KMS-11 (cell line): ENCODE data around the gene CHAMP1.
"Not testable (repeated sequence)": the region's sequence is repeated elsewhere in the genome, so short reads cannot be mapped to it uniquely, and the experiment has no call there.

Source experiments
- H2AFZ ChIP-seq: fragments of 200-600 bp; sonication (generic); 2 replicates; pipeline ENCODE4 v1.6.1; 2016; ENCODE audit warnings: antibody characterized with exemption, mixed run types, low read depth
- H3K27ac ChIP-seq: fragments of 200-600 bp; sonication (generic); 2 replicates; pipeline ENCODE4 v1.6.1; 2016; ENCODE audit warnings: mild to moderate bottlenecking, mixed run types
- H3K27me3 ChIP-seq: fragments of 200-600 bp; sonication (generic); 2 replicates; pipeline ENCODE4 v1.6.1; 2017; ENCODE audit warnings: mild to moderate bottlenecking, low read depth, mixed run types, moderate library complexity; ENCODE audit not compliant: insufficient read depth
- H3K36me3 ChIP-seq: fragments of 200-600 bp; sonication (generic); 2 replicates; pipeline ENCODE4 v1.6.1; 2017; ENCODE audit warnings: mild to moderate bottlenecking, mixed run types; ENCODE audit not compliant: insufficient read depth
- H3K4me1 ChIP-seq: fragments of 200-600 bp; sonication (generic); 2 replicates; pipeline ENCODE4 v1.6.1; 2016; ENCODE audit warnings: mild to moderate bottlenecking, low read depth, mixed run types; ENCODE audit not compliant: poor library complexity, severe bottlenecking
- H3K4me2 ChIP-seq: fragments of 200-600 bp; sonication (generic); 2 replicates; pipeline ENCODE4 v1.7.0; 2016; ENCODE audit warnings: mild to moderate bottlenecking, mixed run types
- H3K4me3 ChIP-seq: fragments of 200-600 bp; sonication (generic); IDR thresholded peaks from 2 replicates; pipeline ENCODE4 v1.6.1; 2017; ENCODE audit warnings: low read depth, low read length, mixed read lengths; ENCODE audit not compliant: insufficient read depth
- H3K79me2 ChIP-seq: fragments of 200-600 bp; sonication (generic); 2 replicates; pipeline ENCODE4 v1.6.1; 2016; ENCODE audit warnings: low read depth, mixed run types; ENCODE audit not compliant: insufficient read depth
- H3K9ac ChIP-seq: fragments of 200-600 bp; sonication (generic); 2 replicates; pipeline ENCODE4 v1.6.1; 2016; ENCODE audit warnings: mild to moderate bottlenecking, mixed run types
- H4K20me1 ChIP-seq: fragments of 200-600 bp; sonication (generic); 2 replicates; pipeline ENCODE4 v1.6.1; 2016; ENCODE audit warnings: mild to moderate bottlenecking, mixed run types; ENCODE audit not compliant: insufficient read depth
- TF ChIP-seq, protein P1 (sequence below): fragments of 200-600 bp; sonication (generic); conservative IDR thresholded peaks from 2 replicates; pipeline ENCODE4 v1.6.1; 2017; ENCODE audit warnings: low read depth, mild to moderate bottlenecking, antibody characterized with exemption, low read length, moderate library complexity, mixed read lengths

CHAMP1 gene

DNA sequence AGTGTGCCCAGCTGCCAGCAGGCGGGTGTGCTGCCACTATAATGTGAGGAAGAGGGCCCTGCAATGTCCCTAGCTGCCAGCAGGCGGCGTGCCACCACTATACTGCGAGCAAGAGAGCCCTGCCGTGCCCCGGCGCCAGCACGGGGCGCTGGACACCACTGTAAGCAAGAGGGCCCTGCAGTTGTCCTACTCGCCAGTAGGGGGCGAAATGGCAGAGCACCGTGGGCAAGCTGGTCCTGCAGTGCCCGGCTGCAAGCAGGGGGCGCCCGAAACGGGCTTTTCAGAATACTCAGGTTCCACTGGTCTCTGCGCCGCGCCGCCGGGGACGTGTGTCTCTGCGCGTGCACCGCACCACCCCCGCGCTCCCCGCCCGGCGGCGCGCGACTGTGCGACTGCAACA is 38.5 kb downstream of the CHAMP1 start:
- not testable (repeated sequence) for H3K4me2 ChIP-seq, H3K4me3 ChIP-seq, H3K27ac ChIP-seq, H3K79me2 ChIP-seq, H2AFZ ChIP-seq, H3K9ac ChIP-seq, H4K20me1 ChIP-seq, H3K27me3 ChIP-seq, H3K36me3 ChIP-seq
- peaks cover 25% of the 10 kb centered on the region for H3K4me1 ChIP-seq
- TF ChIP-seq, protein P1, sequence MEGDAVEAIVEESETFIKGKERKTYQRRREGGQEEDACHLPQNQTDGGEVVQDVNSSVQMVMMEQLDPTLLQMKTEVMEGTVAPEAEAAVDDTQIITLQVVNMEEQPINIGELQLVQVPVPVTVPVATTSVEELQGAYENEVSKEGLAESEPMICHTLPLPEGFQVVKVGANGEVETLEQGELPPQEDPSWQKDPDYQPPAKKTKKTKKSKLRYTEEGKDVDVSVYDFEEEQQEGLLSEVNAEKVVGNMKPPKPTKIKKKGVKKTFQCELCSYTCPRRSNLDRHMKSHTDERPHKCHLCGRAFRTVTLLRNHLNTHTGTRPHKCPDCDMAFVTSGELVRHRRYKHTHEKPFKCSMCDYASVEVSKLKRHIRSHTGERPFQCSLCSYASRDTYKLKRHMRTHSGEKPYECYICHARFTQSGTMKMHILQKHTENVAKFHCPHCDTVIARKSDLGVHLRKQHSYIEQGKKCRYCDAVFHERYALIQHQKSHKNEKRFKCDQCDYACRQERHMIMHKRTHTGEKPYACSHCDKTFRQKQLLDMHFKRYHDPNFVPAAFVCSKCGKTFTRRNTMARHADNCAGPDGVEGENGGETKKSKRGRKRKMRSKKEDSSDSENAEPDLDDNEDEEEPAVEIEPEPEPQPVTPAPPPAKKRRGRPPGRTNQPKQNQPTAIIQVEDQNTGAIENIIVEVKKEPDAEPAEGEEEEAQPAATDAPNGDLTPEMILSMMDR, result peak; percentile 53

GRCh38 chr13:114353382-114353781 is 39.1 kb downstream of the CHAMP1 start:
- H3K27me3 ChIP-seq, H2AFZ ChIP-seq, H3K27ac ChIP-seq, H3K79me2 ChIP-seq, H3K36me3 ChIP-seq, H3K4me2 ChIP-seq, H4K20me1 ChIP-seq, H3K4me3 ChIP-seq, H3K9ac ChIP-seq: not testable (repeated sequence)
- H3K4me1 ChIP-seq, result peaks cover 25% of the 10 kb centered on the region
